ENCODE data around the gene LITAF.
"Not testable (repeated sequence)": the region's sequence is repeated elsewhere in the genome, so short reads cannot be mapped to it uniquely, and the experiment has no call there.

The LITAF gene

DNA sequence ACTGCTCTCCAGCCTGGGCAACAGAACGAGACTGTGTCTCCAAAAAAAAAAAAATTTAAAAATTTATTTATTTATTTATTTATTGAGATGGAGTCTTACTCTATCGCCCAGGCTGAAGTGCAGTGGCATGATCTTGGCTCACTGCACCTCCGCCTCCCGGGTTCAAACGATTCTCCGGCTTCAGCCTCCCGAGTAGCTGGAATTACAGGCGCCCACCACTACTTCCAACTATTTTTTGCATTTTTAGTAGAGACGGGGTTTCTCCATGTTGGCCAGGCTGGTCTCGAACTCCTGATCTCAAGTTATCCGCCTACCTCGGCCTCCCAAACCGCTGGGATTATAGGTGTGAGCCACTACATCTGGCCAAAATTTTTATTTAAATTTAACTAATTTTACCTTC is 73.4 kb downstream of the LITAF start:
- DNase-seq = not testable (repeated sequence)

DNA sequence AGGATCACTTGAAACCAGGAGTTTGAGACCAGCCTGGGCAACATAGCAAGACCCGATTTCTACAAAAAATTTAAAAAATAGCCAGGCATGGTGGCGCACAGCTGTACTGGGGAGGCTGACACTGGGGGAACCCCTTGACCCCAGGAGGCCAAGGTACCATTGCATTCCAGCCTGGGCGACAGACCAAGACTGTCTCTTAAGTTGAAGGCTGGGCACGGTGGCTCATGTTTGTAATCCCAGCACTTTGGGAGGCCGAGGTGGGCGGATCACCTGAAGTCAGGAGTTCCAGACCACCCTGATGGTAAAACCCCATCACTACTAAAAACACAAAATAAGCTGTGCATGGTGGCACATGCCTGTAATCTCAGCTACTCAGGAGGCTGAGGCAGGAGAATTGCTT is 74.9 kb downstream of the LITAF start:
- no peak for DNase-seq

- no peak for DNase-seq
Measured at GRCh38 chr16:11511328-11511727, 75.4 kb downstream of the LITAF start.

DNA sequence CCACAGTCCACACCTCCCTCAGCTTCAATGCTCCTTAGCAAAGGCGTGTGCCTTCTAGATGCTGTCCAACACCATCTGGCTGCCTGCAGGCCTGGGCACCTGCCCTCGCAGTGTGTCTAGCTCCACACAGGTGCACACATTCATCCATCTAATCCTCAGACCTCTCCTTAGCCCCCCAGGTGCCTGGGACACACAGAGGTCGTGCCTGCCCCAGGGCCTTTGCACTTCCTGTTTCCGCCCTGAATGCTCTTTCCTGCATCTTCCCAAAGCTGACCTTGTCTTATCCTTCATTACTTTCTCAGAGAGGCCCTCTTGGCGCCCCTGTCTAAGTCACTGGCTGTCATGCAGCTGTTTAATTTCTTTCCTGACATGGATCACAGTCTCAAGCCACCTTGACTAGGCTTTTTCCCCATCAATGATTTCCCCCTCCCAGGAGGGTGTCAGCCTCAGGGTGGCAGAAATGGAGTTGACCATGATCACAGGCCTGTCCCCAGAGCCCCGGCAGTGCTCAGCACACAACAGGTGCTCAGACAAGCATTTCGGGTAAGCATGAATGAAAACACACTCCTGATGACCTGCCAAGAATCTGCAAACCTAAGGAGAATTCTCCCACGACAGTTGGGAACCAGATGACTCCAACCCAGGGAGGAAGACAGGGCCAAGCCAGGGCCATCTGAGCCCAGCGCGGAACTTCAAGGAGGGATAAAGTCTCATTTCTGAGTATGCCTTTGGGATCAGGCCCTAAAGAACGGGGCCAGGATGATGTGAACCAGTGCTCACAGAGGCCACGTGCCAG is 76.3 kb downstream of the LITAF start:
- DNase-seq = no peak

GRCh38 chr16:11507991-11508390 is 78.7 kb downstream of the LITAF start:
- DNase-seq = no peak

DNA sequence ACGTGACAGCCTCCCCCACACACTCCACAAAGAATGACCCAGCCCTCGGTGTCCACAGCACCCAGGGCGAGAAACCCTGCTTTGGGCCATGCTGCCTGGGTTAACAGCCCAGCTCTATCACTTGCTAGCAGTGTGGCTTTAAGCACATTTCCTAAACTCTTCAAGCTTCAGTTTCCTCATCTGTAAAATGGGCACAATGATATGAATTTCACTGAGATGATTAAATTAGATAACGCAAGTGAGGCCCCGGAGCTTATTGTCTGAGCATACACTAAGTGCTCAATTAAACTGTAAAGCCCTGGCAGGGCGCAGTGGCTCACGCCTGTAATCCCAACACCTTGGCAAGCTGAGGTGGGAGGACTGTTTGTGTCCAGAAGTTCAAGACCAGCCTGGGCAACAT is 79.4 kb downstream of the LITAF start:
- no peak for DNase-seq

- no peak for DNase-seq
Measured at GRCh38 chr16:11506741-11507305, 79.9 kb downstream of the LITAF start.

GRCh38 chr16:11504261-11504660 is 82.5 kb downstream of the LITAF start:
- not testable (repeated sequence) for DNase-seq

DNA sequence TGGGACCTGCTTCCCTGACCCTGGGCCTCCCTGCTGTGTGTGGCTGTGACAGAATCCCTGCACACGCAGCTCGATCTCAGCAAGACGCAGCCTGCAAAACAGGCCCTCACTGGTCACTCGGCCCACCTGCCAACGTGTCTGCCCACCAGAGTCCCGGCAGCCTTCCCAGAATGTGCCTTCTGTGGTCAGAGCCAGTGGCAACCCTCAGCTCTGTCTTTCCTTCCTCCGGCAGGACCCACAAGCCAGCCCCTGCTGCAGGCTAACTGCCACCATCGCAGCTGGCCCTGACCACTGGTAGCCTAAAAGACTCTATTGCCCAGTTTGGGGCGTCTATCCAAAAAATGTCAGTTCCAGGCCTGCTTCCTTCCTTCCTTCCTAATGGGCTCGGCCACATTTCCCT is 83.2 kb downstream of the LITAF start:
- DNase-seq = no peak

DNA sequence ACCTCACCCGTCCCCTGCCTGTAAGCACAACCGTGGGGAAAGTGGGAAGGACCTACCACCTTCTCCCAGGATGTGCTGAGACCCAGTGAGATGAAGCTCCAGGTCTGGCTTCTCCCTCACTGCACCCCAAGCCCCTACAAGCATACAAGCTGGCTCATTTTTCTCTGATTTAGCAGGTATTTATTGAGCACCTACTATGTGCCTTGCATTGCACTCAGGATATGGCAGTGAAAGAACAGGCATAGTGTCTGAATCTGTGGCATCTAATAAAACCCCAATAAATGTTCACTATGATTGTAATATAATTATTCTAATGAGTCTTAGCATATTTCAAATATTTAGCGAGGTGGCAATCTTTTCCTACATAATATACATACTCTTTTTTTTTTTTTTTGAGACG is 84.5 kb downstream of the LITAF start:
- no peak for DNase-seq

- DNase-seq = no peak
Measured at GRCh38 chr16:11501632-11502031, 85.1 kb downstream of the LITAF start.

GRCh38 chr16:11500700-11501346 is 85.9 kb downstream of the LITAF start:
- no peak for DNase-seq

DNA sequence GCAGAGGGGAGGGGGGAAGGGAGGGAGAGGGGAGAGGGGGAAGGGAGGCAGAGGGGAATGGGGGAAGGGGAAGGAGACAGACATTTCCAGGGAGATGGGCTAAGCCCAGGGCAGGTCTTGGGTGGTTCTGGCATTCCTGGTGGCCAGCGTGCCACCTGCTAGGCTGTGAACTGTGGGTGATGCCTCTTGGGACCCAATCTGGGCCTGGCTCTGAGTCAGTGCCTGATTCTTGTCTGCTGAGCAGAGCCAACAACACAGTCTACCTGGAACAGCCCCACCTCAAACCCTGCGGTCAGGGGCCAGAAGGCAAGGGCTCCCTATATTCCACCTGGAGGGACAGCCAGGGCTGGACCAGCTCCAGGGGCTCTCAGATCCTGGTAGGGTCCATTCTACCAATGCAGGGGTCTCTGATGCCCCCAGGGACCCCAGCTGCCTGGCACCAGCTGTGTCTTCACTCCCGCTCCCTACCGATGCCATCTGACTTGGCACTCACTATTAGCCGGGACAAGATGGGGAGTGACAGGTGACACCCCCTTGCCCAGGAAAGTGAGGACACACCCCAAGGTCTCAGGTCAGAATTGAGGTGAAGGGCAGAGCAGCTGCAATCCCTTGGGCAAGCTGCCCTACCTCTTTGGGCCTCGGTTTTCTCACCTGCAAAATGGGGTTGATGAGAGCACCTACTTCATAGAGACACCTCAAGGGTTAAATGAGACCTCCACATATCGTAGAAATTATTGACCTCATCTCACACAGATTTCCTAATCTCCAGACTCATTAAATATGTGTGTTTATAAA is 87.2 kb downstream of the LITAF start:
- no peak for DNase-seq

GRCh38 chr16:11498683-11499082 is 88.0 kb downstream of the LITAF start:
- DNase-seq = no peak

DNA sequence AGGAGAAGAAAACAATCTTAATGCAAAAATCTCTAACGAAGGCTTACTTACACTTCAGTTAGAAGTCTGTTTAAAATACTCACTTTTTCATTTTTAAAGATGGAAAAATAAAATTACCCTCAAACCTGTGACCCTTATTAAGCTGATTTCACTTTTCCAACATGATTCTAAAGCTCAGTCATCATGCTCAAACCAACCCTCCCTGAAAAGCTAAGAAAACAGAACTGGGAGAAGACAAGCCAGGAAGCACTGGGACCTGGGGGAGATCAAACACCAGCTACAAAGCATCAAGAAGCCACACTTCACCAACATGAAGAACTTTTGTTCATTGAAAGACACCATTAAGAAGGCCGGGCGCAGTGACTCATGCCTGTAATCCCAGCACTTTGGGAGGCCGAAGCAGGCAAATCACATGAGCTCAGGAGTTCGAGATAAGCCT is 88.8 kb downstream of the LITAF start:
- DNase-seq = no peak

Data from activated T-cell treated with anti-CD3 and anti-CD28 coated beads, Interleukin-2, amount 50 U/mL, for 48 hours (primary cell).